A673 (cell line): ENCODE measurements around the gene MRPS31. TPM values are rescaled to one million over a fixed set of nuclear protein-coding genes. Genes with fewer than 3 reads are reported as not detected.
A peak's percentile ranks its signal among the peaks of the same experiment; 100 is the strongest.
"Not testable (repeated sequence)": the region's sequence is repeated elsewhere in the genome, so short reads cannot be mapped to it uniquely, and the experiment has no call there.

Source experiments
- BruUV-seq: library from RNA; stranded (reverse); fragments of 400-500 nt; replicated peaks from 2 replicates; lab custom pipeline; 2021; lab: Mats Ljungman, UMichigan
- CTCF ChIA-PET: fragments of 300-600 bp; sonication (Branson Sonifier 250); formaldehyde crosslinking; loops from one replicate; lab custom pipeline; 2022; ENCODE audit warnings: antibody characterized with exemption; lab: Charles Lee
- POLR2A ChIA-PET: fragments of 300-600 bp; sonication (Branson Sonifier 250); formaldehyde crosslinking; loops from one replicate; lab custom pipeline; 2022; ENCODE audit warnings: antibody characterized with exemption; ENCODE audit not compliant: low non-redundant PET; lab: Charles Lee
- DNase-seq: peaks from one replicate; pipeline ENCODE4 v3.0.0-alpha.2; 2015; ENCODE audit warnings: low spot score
- H3K27ac ChIP-seq: fragments of 200-600 bp; sonication (generic); 2 replicates; pipeline ENCODE4 v1.5.1; 2016; ENCODE audit warnings: mixed run types, low read depth, mild to moderate bottlenecking, mixed read lengths, antibody characterized with exemption, low read length; ENCODE audit not compliant: poor library complexity, severe bottlenecking
- H3K27me3 ChIP-seq: fragments of 200-600 bp; sonication (generic); replicated peaks from 2 replicates; pipeline ENCODE4 v1.6.1; 2017; ENCODE audit warnings: mixed run types, low read depth, mild to moderate bottlenecking, mixed read lengths, antibody characterized with exemption, low read length; ENCODE audit not compliant: insufficient read depth, poor library complexity
- H3K36me3 ChIP-seq: fragments of 200-600 bp; sonication (generic); 2 replicates; pipeline ENCODE4 v1.6.1; 2016; ENCODE audit warnings: mixed run types, mild to moderate bottlenecking, mixed read lengths, antibody characterized with exemption, low read length; ENCODE audit not compliant: insufficient read depth, poor library complexity, severe bottlenecking
- H3K4me1 ChIP-seq: fragments of 200-600 bp; sonication (generic); 2 replicates; pipeline ENCODE4 v1.6.1; 2017; ENCODE audit warnings: mixed run types, mild to moderate bottlenecking, mixed read lengths, antibody characterized with exemption, low read length; ENCODE audit not compliant: insufficient read depth, poor library complexity, severe bottlenecking
- H3K4me3 ChIP-seq: fragments of 200-600 bp; sonication (generic); 2 replicates; pipeline ENCODE4 v1.5.1; 2016; ENCODE audit warnings: low read depth, mixed run types, mild to moderate bottlenecking, mixed read lengths, low read length; ENCODE audit not compliant: poor library complexity, severe bottlenecking
- H3K9me3 ChIP-seq: fragments of 200-600 bp; sonication (generic); 2 replicates; pipeline ENCODE4 v1.6.1; 2016; ENCODE audit warnings: mixed run types, low read depth, mild to moderate bottlenecking, mixed read lengths, antibody characterized with exemption, low read length; ENCODE audit not compliant: poor library complexity, severe bottlenecking
- CTCF ChIP-seq: fragments of 300-800, 200-600 bp; sonication (generic); conservative IDR thresholded peaks from 2 replicates; pipeline ENCODE4 v1.5.1; 2017; ENCODE audit warnings: low read depth, mild to moderate bottlenecking, antibody characterized with exemption, low read length, moderate library complexity, mixed read lengths
- EZH2 ChIP-seq: fragments of 200-600 bp; sonication (generic); IDR thresholded peaks from 2 replicates; pipeline ENCODE4 v1.6.1; 2017; ENCODE audit warnings: borderline replicate concordance, low read depth, mild to moderate bottlenecking, mixed read lengths, antibody characterized with exemption, low read length; ENCODE audit not compliant: poor library complexity, severe bottlenecking
- intact Hi-C: fragments of 100-400 bp; cut with micrococcal nuclease; formaldehyde crosslinking; loops from one replicate; pipeline ENCODE4 v1.10.0; 2022; ENCODE audit not compliant: unreplicated experiment
- total RNA-seq: library from RNA; stranded (reverse); gene quantifications from 2 replicates; pipeline ENCODE4 v1.2.3, GENCODE V29; 2021

The MRPS31 gene
- total RNA-seq, 1 experiment from 2014 or later, result 32.0 TPM

GRCh38 chr13:40749327-40749726, 21.7 kb downstream of the MRPS31 start:
- intact Hi-C loops, result no loop called here
- peaks cover 11% of the 10 kb centered on the region for H3K36me3 ChIP-seq

GRCh38 chr13:40735232-40735548, 35.8 kb downstream of the MRPS31 start:
- H3K9me3 ChIP-seq, H3K4me3 ChIP-seq, H3K27me3 ChIP-seq, DNase-seq, H3K36me3 ChIP-seq, CTCF ChIA-PET, intact Hi-C loops, H3K4me1 ChIP-seq, POLR2A ChIA-PET, H3K27ac ChIP-seq, BruUV-seq: not testable (repeated sequence)

More at GRCh38 chr13:40749327-40749726, 21.7 kb downstream of the MRPS31 start:
- Histone ChIP-seq H3K9me3 (no peaks in the 10 kb centered on the region), H3K4me1 (no peaks in the 10 kb centered on the region), H3K27me3 (no peaks in the 10 kb centered on the region), H3K27ac (no peak overlapping the region), H3K4me3 (no peak overlapping the region)
- no peak for DNase-seq
- CTCF ChIA-PET, result no interaction called here
- no TSS peak for BruUV-seq
- TF ChIP-seq EZH2, result no peak
- TF ChIP-seq CTCF, result peak; percentile 26; the same call in 1 of the 2 replicates
- POLR2A ChIA-PET, result no interaction called here

GRCh38 chr13:40734536-40735231, 36.3 kb downstream of the MRPS31 start:
- DNase-seq, intact Hi-C loops, CTCF ChIA-PET, H3K9me3 ChIP-seq, BruUV-seq, POLR2A ChIA-PET, H3K4me1 ChIP-seq, H3K4me3 ChIP-seq, H3K27ac ChIP-seq, H3K36me3 ChIP-seq, H3K27me3 ChIP-seq: not testable (repeated sequence)

GRCh38 chr13:40732658-40733057, 38.3 kb downstream of the MRPS31 start:
- H3K36me3 ChIP-seq, result no peaks in the 10 kb centered on the region
- no peaks in the 10 kb centered on the region for H3K9me3 ChIP-seq
- H3K27ac ChIP-seq, result no peak overlapping the region
- ChIA-PET CTCF (no interaction called here), POLR2A (no interaction called here)
- TF ChIP-seq CTCF, result no peak
- no peak for TF ChIP-seq EZH2
- H3K4me1 ChIP-seq, result no peaks in the 10 kb centered on the region
- H3K4me3 ChIP-seq, result no peak overlapping the region
- no TSS peak for BruUV-seq
- H3K27me3 ChIP-seq, result no peaks in the 10 kb centered on the region
- no peak for DNase-seq
- intact Hi-C loops, result no loop called here
